ENCODE measurements around the gene OPCML. TPM values are rescaled to one million over a fixed set of nuclear protein-coding genes. Genes with fewer than 3 reads are reported as not detected.

Gene OPCML
- total RNA-seq, 1 experiment from 2014 or later = 0.13 TPM

DNA sequence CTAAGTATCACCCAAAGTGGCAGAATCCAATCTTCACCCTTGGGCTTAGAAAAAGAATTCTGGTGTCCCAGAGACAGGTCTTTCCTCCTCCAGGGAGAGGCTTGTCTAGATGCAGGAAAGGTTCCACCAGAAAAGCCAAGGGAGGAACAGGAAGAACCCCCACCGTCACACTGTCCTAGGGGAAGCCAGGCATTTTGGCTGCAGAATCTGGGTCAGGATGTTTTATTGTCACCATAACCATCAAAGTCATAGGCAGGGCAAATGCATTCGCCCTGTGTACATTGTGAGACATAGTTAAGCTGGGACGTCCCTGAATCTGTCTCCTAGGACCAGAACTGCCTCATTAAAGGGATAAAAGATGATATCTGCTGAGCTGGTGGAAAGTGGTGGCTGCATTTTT is 590.5 kb downstream of the OPCML start:
- no peaks in the 10 kb centered on the region for H3K36me3 ChIP-seq (ENCODE audit: insufficient read depth, low read length, poor library complexity, severe bottlenecking)
- peaks cover 23% of the 10 kb centered on the region for H3K27me3 ChIP-seq (replicated peaks; ENCODE audit: insufficient read depth, low read depth, low read length, poor library complexity)
- peak; percentile 78 for DNase-seq (ENCODE audit: low spot score)
- TF ChIP-seq, protein P1, sequence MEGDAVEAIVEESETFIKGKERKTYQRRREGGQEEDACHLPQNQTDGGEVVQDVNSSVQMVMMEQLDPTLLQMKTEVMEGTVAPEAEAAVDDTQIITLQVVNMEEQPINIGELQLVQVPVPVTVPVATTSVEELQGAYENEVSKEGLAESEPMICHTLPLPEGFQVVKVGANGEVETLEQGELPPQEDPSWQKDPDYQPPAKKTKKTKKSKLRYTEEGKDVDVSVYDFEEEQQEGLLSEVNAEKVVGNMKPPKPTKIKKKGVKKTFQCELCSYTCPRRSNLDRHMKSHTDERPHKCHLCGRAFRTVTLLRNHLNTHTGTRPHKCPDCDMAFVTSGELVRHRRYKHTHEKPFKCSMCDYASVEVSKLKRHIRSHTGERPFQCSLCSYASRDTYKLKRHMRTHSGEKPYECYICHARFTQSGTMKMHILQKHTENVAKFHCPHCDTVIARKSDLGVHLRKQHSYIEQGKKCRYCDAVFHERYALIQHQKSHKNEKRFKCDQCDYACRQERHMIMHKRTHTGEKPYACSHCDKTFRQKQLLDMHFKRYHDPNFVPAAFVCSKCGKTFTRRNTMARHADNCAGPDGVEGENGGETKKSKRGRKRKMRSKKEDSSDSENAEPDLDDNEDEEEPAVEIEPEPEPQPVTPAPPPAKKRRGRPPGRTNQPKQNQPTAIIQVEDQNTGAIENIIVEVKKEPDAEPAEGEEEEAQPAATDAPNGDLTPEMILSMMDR (conservative IDR thresholded peaks at IDR 0.05; ENCODE audit: low read depth, low read length) = no peak
- H3K27ac ChIP-seq (ENCODE audit: low read depth, low read length, poor library complexity, severe bottlenecking) = no peak overlapping the region
- intact Hi-C loops (cut with micrococcal nuclease; ENCODE audit: unreplicated experiment) = loop anchor here (5.0 kb wide), 1 partner anchor 1194 kb away; no protein-coding TSS in a partner anchor
- ChIA-PET CTCF (interaction anchor here (0.6 to 1.1 kb wide), 3 partner anchors 22 to 1877 kb away, joined by 3 to 6 read pairs (median 3); no protein-coding TSS in a partner anchor), POLR2A (ENCODE audit: low non-redundant PET) (no interaction called here)
- H3K9me3 ChIP-seq (ENCODE audit: low read depth, low read length, poor library complexity, severe bottlenecking) = no peaks in the 10 kb centered on the region
- no peak overlapping the region for H3K4me3 ChIP-seq (ENCODE audit: low read depth, low read length, poor library complexity, severe bottlenecking)
- no TSS peak for BruUV-seq (replicated peaks)
- peaks cover 5% of the 10 kb centered on the region for H3K4me1 ChIP-seq (ENCODE audit: insufficient read depth, low read length, poor library complexity, severe bottlenecking)

DNA sequence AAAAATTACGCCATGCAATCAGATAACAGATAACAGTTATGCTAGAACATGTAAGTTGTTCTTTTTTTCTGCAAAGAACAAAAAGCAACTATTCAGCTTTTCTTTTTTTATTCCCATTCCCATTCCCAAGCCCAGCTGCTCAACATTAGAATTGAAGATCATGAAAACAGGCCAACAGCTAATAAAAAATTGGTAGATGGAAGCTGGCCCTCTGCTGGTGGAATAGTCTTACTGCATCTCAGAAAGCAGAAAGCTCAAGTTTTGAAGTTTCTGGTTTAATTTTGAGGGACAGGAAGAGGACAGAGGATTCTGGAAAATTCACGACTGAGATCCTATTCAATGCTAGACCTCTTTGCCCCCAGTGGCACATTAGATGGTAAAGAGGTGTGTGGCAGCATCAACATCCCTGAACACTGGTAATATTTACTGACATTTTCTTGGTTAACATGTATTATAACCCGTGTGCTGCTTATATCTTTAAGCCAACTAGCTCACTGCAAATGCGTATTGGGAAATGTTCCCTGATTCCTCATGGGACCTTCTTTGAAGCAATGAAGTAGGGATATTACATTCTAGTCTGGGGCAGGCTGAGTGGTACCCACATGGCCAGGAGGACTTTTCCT is 591.2 kb downstream of the OPCML start:
- no peak overlapping the region for H3K27ac ChIP-seq (ENCODE audit: low read depth, low read length, poor library complexity, severe bottlenecking)
- H3K9me3 ChIP-seq (ENCODE audit: low read depth, low read length, poor library complexity, severe bottlenecking) = no peaks in the 10 kb centered on the region
- TF ChIP-seq, protein P1 (conservative IDR thresholded peaks at IDR 0.05; ENCODE audit: low read depth, low read length) = peak; percentile 90
- TF ChIP-seq EZH2 (IDR thresholded peaks at IDR 0.05; ENCODE audit: borderline replicate concordance, low read depth, low read length, poor library complexity, severe bottlenecking) = no peak
- H3K36me3 ChIP-seq (ENCODE audit: insufficient read depth, low read length, poor library complexity, severe bottlenecking) = no peaks in the 10 kb centered on the region
- ChIA-PET POLR2A (ENCODE audit: low non-redundant PET) (no interaction called here), CTCF (interaction anchor here (0.7 to 1.1 kb wide), 4 partner anchors 24 to 1877 kb away, joined by 3 to 6 read pairs (median 3); no protein-coding TSS in a partner anchor)
- peaks cover 27% of the 10 kb centered on the region for H3K27me3 ChIP-seq (replicated peaks; ENCODE audit: insufficient read depth, low read depth, low read length, poor library complexity)
- no TSS peak for BruUV-seq (replicated peaks)
- H3K4me3 ChIP-seq (ENCODE audit: low read depth, low read length, poor library complexity, severe bottlenecking) = no peak overlapping the region
- H3K4me1 ChIP-seq (ENCODE audit: insufficient read depth, low read length, poor library complexity, severe bottlenecking) = peaks cover 5% of the 10 kb centered on the region
- intact Hi-C loops (cut with micrococcal nuclease; ENCODE audit: unreplicated experiment) = loop anchor here (5.0 kb wide), 1 partner anchor 1194 kb away; no protein-coding TSS in a partner anchor
- DNase-seq (ENCODE audit: low spot score) = peak; percentile 60

DNA sequence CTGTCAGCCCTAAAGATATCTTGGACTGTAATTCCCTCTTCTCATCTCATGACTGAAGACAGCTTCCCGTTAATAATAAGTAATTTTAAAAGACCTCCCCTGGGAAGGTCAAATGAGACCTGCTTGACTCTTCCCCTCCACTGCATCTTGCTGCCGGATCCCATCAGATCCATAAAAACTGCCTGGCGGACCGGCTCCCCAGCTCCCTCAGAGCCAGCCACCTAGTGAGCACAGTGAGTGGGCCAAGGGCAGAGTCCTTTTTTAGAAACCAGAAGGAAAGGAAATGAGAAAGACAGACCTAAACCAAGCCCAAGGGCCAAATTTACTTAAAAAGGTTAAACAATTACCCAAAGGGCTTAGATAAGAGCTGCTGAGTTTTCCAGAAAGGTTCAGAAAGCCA is 595.3 kb downstream of the OPCML start:
- POLR2A ChIA-PET (ENCODE audit: low non-redundant PET) = no interaction called here
- intact Hi-C loops (cut with micrococcal nuclease; ENCODE audit: unreplicated experiment) = loop anchor here (10.0 kb wide), 1 partner anchor 1242 kb away; no protein-coding TSS in a partner anchor

More for the DNA sequence above, 595.3 kb downstream of the OPCML start:
- no peak overlapping the region for H3K27ac ChIP-seq (ENCODE audit: low read depth, low read length, poor library complexity, severe bottlenecking)
- H3K4me1 ChIP-seq (ENCODE audit: insufficient read depth, low read length, poor library complexity, severe bottlenecking) = peaks cover 5% of the 10 kb centered on the region
- H3K9me3 ChIP-seq (ENCODE audit: low read depth, low read length, poor library complexity, severe bottlenecking) = no peaks in the 10 kb centered on the region
- TF ChIP-seq, protein P1 (conservative IDR thresholded peaks at IDR 0.05; ENCODE audit: low read depth, low read length) = no peak
- TF ChIP-seq EZH2 (IDR thresholded peaks at IDR 0.05; ENCODE audit: borderline replicate concordance, low read depth, low read length, poor library complexity, severe bottlenecking) = no peak
- no peak for DNase-seq (ENCODE audit: low spot score)
- no TSS peak for BruUV-seq (replicated peaks)
- H3K4me3 ChIP-seq (ENCODE audit: low read depth, low read length, poor library complexity, severe bottlenecking) = no peak overlapping the region
- H3K36me3 ChIP-seq (ENCODE audit: insufficient read depth, low read length, poor library complexity, severe bottlenecking) = no peaks in the 10 kb centered on the region
- CTCF ChIA-PET = no interaction called here
- peaks cover 23% of the 10 kb centered on the region for H3K27me3 ChIP-seq (replicated peaks; ENCODE audit: insufficient read depth, low read depth, low read length, poor library complexity)

All from A673 (cell line).